Testis (tissue), 3 donors: ENCODE measurements around the gene SYMPK. TPM values are rescaled to one million over a fixed set of nuclear protein-coding genes. Genes with fewer than 3 reads are reported as not detected.

Source experiments
- DNase-seq: peaks from one replicate; pipeline ENCODE4 v3.0.0-alpha.2; 2019
- H3K27ac ChIP-seq, 2 donors: fragments of 200-600 bp; sonication (generic); one replicate each; pipeline ENCODE4 v1.5.1; 2019
- H3K27me3 ChIP-seq: fragments of 200-600 bp; sonication (generic); one replicate; pipeline ENCODE4 v1.5.1; 2019
- H3K36me3 ChIP-seq: fragments of 200-600 bp; sonication (generic); one replicate; pipeline ENCODE4 v1.5.1; 2017; ENCODE audit warnings: low read depth; ENCODE audit errors: missing control alignments
- H3K4me1 ChIP-seq: fragments of 200-600 bp; sonication (generic); one replicate; pipeline ENCODE4 v1.5.1; 2019
- H3K4me3 ChIP-seq, 2 donors: fragments of 200-600 bp; sonication (generic); one replicate each; pipeline ENCODE4 v1.5.1; 2017 to 2019
- H3K9me3 ChIP-seq: fragments of 200-600 bp; sonication (generic); one replicate; pipeline ENCODE4 v1.5.1; 2017
- POLR2A ChIP-seq: fragments of 450-650 bp; IDR thresholded peaks from one replicate; pipeline ENCODE4 v1.6.1; 2017; ENCODE audit warnings: antibody characterized with exemption, mild to moderate bottlenecking, moderate library complexity
- WGBS, 2 donors: methylation state at CpG; one replicate each; pipeline ENCODE4 v1.1.5; 2018; 5-methylcytosine and 5-hydroxymethylcytosine counted together
- intact Hi-C: fragments of 100-400 bp; cut with DNase I; formaldehyde crosslinking; loops from one replicate; pipeline ENCODE4 v1.15.1; 2023; ENCODE audit warnings: low total_unique reads
- polyA plus RNA-seq: library from polyadenylated mRNA; stranded (reverse); fragments of 350-450 nt; fragmentation: Illumina TruSeq; extraction: RNeasy Lipid Tissue Mini Kit (QIAGEN cat#74804); gene quantifications from one replicate; pipeline ENCODE4 v1.2.3, GENCODE V29; 2014; ENCODE audit warnings: low read depth, low replicate concordance; ENCODE audit not compliant: insufficient read depth
- total RNA-seq, 2 donors: library from RNA; depleted of rRNA; stranded (reverse); fragments of >200 nt; gene quantifications; one replicate each; pipeline ENCODE4 v1.2.3, GENCODE V29; 2016
- TF ChIP-seq, protein P1 (sequence below), 3 experiments: fragments of 450-650 bp in 2 of 3; fragments of 200-600 bp in 1 of 3; sonication (generic) in 1 of 3; IDR thresholded peaks; one replicate each; pipeline ENCODE4 v1.5.1; 2016 to 2019; ENCODE audit warnings: antibody characterized with exemption in 3 of 3, mild to moderate bottlenecking in 2 of 3, moderate library complexity in 1 of 3

SYMPK gene
- total and polyA plus RNA-seq, 3 donors from 2014 or later = 123 to 195 (median 142) TPM

DNA sequence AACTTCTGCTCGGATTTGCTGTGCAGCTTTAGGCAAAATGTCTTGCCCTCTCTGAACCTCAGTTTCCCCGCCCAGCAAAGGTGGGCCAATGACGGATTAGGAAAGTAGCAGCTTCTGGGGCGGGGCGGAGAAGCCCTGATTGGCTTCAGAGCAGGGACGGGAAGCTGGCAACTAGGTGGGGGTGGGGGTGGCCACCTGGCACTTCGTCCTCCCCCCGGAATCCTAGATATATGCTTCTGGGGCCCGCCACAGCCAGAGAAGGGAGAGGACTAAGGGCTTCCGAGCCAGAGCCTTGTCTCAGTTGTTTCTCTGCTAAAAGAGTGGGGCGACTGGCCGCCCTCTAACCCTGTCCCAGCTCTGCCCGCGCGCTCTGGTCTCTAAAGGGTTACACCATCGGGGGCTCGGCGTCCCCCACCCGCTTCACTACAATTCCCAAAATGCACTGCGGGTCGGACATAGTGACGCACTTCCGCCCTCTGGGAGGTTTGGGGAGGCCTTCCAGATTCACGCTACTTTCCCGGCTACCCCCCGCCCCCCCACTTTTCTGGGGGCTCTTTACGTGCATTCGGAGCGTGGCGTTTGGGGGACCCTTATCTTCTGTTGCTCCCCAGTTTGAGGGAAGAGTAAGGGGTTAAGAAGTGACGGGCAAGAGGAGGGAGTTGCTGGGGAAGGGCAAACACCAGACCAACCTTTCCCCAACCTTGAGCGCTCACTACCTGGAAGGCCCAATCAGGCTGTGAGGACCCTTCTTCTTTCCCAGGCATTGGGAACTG lies 23.7 kb upstream of the SYMPK start:
- DNase-seq = peak; percentile 93
- Histone ChIP-seq H3K36me3 (no peaks in the 10 kb centered on the region), H3K27ac (peak overlapping the region; percentile 86 to 87), H3K9me3 (no peaks in the 10 kb centered on the region), H3K4me3 (peak overlapping the region; percentile 75 to 84), H3K27me3 (no peaks in the 10 kb centered on the region), H3K4me1 (peaks cover 35% of the 10 kb centered on the region)
- intact Hi-C loops = loop anchor here (10.0 kb wide), 1 partner anchor 112 kb away; no protein-coding TSS in a partner anchor
- 0 to 1% methylated on average over 27 to 32 of the region's 32 CpGs for WGBS, 2 donors
- TF ChIP-seq, protein P1, sequence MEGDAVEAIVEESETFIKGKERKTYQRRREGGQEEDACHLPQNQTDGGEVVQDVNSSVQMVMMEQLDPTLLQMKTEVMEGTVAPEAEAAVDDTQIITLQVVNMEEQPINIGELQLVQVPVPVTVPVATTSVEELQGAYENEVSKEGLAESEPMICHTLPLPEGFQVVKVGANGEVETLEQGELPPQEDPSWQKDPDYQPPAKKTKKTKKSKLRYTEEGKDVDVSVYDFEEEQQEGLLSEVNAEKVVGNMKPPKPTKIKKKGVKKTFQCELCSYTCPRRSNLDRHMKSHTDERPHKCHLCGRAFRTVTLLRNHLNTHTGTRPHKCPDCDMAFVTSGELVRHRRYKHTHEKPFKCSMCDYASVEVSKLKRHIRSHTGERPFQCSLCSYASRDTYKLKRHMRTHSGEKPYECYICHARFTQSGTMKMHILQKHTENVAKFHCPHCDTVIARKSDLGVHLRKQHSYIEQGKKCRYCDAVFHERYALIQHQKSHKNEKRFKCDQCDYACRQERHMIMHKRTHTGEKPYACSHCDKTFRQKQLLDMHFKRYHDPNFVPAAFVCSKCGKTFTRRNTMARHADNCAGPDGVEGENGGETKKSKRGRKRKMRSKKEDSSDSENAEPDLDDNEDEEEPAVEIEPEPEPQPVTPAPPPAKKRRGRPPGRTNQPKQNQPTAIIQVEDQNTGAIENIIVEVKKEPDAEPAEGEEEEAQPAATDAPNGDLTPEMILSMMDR (IDR thresholded peaks at IDR 0.05) = no peak
- no peak for TF ChIP-seq POLR2A

DNA sequence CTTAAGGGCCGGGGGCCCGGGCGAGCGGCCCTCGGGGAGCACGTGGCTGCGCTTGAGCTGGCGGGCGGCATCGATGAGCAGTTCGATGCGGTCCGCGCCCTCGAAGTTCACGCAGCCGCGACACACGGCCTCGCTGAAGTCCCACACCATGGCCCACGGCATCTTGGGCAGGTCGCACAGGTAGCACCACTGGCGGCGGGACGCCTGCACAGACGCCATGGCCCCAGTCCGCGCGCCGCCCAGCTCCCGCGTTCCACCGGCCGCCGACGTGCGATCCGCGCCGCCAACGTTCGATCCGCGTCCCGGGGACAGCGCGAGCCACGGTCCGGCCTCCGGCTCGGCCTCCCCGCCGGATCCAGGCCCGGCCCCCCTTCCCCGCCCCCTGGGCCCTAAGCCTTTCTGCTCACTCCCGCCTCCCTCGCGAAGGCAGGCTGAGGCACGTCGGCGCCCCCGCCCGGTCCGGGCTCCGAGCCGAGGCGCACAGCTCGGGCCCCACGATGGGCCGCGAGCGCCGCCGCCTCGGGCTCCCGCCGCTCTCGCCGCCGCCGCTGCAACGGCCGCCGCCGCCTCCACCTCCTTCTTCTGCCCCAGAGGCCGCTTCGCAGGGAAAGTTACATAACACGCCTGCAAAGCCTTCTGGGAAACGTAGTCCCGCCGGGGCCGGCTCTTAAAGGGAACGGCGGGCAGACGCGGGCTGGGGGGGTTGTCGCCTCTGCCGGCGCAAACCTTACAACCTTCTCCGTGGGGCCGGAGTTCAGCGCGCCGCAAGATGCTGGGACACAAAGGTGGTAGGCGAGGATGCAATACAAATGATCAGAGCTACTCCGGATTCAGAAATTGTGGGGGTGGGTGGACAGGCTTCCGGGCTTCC lies 22.8 kb upstream of the SYMPK start, which contains the start of gene IRF2BP1:
IRF2BP1 (minus strand) TSS at position 586 of the 871 bp plus-strand sequence; CDS start at position 219, 367 bp downstream.
- Histone ChIP-seq H3K4me3 (peak within 1 kb of the TSS; percentile 75 to 84), H3K27me3 (no peaks in the 10 kb centered on the region), H3K36me3 (no peaks in the 10 kb centered on the region), H3K27ac (peak within 1 kb of the TSS; percentile 86 to 87), H3K4me1 (peaks cover 35% of the 10 kb centered on the region), H3K9me3 (no peaks in the 10 kb centered on the region)
- WGBS, 2 donors = 0% methylated on average over 52 of the region's 107 CpGs; no CpG with 5 or more reads in 1 of the 2 donors
- TF ChIP-seq POLR2A = no peak
- TF ChIP-seq, protein P1 (IDR thresholded peaks at IDR 0.05) = peak in 2 of 3 experiments; percentile 1 to 38
- intact Hi-C loops = loop anchor here (10.0 kb wide), 1 partner anchor 111 kb away; no protein-coding TSS in a partner anchor
- peak; percentile 96 for DNase-seq

DNA sequence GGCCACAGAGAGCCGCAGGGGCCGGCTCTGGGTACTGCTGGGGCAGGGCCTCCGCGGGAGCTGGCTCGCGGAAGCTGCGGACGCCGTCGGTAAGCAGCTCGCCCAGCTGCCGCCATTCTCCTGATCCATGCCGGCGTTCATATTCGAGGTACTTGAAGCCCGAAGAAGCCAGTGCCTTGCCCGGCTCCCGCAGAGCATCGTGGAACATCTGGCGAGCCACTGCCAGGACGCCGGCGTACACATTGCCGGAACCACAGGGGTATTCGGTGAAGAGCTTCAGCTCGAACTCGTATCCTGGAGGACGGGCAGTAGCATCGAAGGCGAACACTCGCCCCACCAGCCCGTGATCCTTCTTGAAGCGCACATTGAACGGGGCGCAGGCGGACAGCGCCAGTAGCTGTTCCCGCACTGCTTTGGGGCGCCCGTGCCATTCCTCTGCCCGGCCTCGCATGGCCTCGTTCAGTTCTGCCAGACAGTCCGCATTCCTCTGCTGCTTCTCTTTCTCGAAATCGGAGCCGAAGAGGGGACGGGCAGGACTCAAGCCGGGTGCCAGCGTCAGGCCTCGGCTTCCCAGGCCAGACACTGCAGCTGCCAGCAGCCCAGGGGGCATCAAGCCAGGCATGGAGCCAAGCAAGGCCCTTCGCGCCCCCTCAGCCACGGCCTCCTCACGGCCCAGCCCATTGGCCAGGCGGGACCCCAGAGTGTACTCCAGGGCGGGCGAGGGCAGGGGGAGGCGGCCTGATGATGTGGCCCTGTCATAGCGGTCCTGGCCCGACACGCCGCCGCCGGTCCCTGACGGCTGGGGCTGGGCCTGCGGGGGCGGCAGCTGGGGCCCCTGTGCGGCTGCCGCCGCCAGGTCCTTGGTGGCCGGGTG lies 22.0 kb upstream of the SYMPK start:
- Histone ChIP-seq H3K4me1 (peaks cover 35% of the 10 kb centered on the region), H3K27me3 (no peaks in the 10 kb centered on the region), H3K9me3 (no peaks in the 10 kb centered on the region), H3K36me3 (no peaks in the 10 kb centered on the region), H3K27ac (peak overlapping the region; percentile 33 to 87), H3K4me3 (peak overlapping the region; percentile 75 to 84)
- TF ChIP-seq POLR2A = no peak
- TF ChIP-seq, protein P1 (IDR thresholded peaks at IDR 0.05) = no peak
- intact Hi-C loops = loop anchor here (10.0 kb wide), 1 partner anchor 110 kb away; no protein-coding TSS in a partner anchor
- DNase-seq = no peak
- 42 to 81% methylated on average over 17 to 71 of the region's 72 CpGs for WGBS, 2 donors
